ENCODE results near the gene RBM8A.

Gene RBM8A

DNA sequence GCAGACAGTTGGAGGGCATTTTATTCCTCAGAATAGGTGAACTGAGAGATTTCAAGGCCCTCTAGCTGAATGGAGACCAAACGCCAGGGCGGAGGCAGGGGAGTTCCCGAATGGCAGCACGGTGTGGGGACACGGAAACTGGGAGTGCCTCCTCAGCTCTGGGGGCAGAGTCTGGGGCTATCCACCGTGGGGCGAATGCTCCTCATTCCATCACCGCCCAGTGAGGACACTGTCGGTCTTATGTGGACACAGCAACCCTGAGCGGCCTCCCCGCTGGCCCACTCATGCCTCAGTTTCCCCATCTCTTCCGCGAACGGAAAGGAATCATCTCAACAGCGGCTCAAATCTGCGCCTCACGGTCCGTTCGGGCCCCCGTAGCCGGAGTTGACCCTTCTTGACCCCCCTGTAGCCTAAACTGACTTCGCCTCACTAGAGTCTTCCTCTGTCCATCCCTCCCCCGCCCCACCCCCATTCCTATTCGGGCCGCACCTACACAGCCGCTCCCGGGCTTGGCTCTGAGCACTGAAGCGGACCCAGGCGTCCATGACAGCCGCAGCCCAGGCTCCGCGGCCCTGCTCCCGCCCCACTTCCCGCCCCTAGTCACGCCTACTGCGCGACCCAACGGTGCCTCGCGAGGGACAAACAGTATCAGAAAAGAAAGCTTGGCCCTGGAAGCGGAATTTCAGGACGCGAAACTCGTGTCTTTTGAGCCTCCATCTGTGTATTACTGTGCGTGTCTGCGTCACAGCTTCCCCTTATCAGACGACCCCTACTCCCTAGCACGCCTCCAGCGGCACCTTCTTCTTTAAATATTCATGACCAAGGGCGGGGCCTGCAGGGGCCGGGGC, 8.9 kb downstream of the RBM8A start, which contains the start of gene PEX11B:
TSS of gene PEX11B (minus strand) at position 574 of the 848 bp plus-strand sequence. CDS start at position 545, 29 bp downstream.
- Mint-ChIP-seq H3K36me3 (ENCODE audit: low read depth) (peaks cover 23% of the 10 kb centered on the region), H3K9me3 (no peaks in the 10 kb centered on the region), H3K27me3 (ENCODE audit: low read depth) (no peaks in the 10 kb centered on the region), H3K4me3 (peak within 1 kb of the TSS; percentile 93), H3K27ac (peak within 1 kb of the TSS; percentile 97), H3K4me1 (ENCODE audit: low read depth) (peaks cover 34% of the 10 kb centered on the region)
- peak; percentile 86 for DNase-seq (ENCODE audit: low spot score)

DNA sequence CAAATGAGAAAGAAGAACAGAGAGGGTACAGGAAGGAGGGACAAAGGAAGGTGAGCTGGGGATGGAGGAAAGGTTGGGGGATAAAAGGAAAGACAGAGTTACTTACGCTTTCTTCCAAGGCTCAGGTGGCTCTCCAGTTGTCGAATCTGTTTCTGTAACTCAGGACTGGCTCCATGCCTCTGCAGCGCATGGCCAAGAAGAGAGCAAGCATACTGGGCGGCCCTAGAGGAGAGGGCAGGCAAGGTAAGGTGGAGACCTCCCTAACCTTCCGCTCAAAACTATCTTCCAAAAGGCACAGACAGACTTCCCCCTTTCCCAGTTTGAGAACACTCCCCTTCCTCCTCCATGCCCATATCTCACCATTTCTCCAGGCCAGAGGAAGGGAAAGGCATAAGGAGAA, 9.7 kb downstream of the RBM8A start:
- peak overlapping the region; percentile 93 for H3K4me3 Mint-ChIP-seq
- no peaks in the 10 kb centered on the region for H3K9me3 Mint-ChIP-seq
- peak overlapping the region; percentile 97 for H3K27ac Mint-ChIP-seq
- DNase-seq (ENCODE audit: low spot score), result no peak
- H3K4me1 Mint-ChIP-seq (ENCODE audit: low read depth), result peaks cover 34% of the 10 kb centered on the region
- peaks cover 19% of the 10 kb centered on the region for H3K36me3 Mint-ChIP-seq (ENCODE audit: low read depth)
- H3K27me3 Mint-ChIP-seq (ENCODE audit: low read depth), result no peaks in the 10 kb centered on the region

GRCh38 chr1:145916745-145917144, 10.5 kb downstream of the RBM8A start:
- H3K4me3 Mint-ChIP-seq, result peak overlapping the region; percentile 79
- no peak for DNase-seq (ENCODE audit: low spot score)
- peak overlapping the region; percentile 58 for H3K27ac Mint-ChIP-seq
- peaks cover 21% of the 10 kb centered on the region for H3K36me3 Mint-ChIP-seq (ENCODE audit: low read depth)
- H3K4me1 Mint-ChIP-seq (ENCODE audit: low read depth), result peaks cover 34% of the 10 kb centered on the region
- H3K9me3 Mint-ChIP-seq, result no peaks in the 10 kb centered on the region
- H3K27me3 Mint-ChIP-seq (ENCODE audit: low read depth), result no peaks in the 10 kb centered on the region

GRCh38 chr1:145912128-145912641, 15.1 kb downstream of the RBM8A start:
- Mint-ChIP-seq H3K27me3 (ENCODE audit: low read depth) (no peaks in the 10 kb centered on the region), H3K27ac (no peak overlapping the region)

GRCh38 chr1:145908653-145909052, 18.6 kb downstream of the RBM8A start:
- Mint-ChIP-seq H3K4me1 (ENCODE audit: low read depth) (peaks cover 7% of the 10 kb centered on the region), H3K36me3 (ENCODE audit: low read depth) (peaks cover 10% of the 10 kb centered on the region), H3K27me3 (ENCODE audit: low read depth) (no peaks in the 10 kb centered on the region), H3K27ac (no peak overlapping the region), H3K9me3 (no peaks in the 10 kb centered on the region), H3K4me3 (no peak overlapping the region)
- no peak for DNase-seq (ENCODE audit: low spot score)

More at GRCh38 chr1:145912128-145912641, 15.1 kb downstream of the RBM8A start:
- no peak for DNase-seq (ENCODE audit: low spot score)
- peaks cover 26% of the 10 kb centered on the region for H3K36me3 Mint-ChIP-seq (ENCODE audit: low read depth)
- H3K4me3 Mint-ChIP-seq, result no peak overlapping the region
- no peaks in the 10 kb centered on the region for H3K9me3 Mint-ChIP-seq
- H3K4me1 Mint-ChIP-seq (ENCODE audit: low read depth), result peaks cover 14% of the 10 kb centered on the region

DNA sequence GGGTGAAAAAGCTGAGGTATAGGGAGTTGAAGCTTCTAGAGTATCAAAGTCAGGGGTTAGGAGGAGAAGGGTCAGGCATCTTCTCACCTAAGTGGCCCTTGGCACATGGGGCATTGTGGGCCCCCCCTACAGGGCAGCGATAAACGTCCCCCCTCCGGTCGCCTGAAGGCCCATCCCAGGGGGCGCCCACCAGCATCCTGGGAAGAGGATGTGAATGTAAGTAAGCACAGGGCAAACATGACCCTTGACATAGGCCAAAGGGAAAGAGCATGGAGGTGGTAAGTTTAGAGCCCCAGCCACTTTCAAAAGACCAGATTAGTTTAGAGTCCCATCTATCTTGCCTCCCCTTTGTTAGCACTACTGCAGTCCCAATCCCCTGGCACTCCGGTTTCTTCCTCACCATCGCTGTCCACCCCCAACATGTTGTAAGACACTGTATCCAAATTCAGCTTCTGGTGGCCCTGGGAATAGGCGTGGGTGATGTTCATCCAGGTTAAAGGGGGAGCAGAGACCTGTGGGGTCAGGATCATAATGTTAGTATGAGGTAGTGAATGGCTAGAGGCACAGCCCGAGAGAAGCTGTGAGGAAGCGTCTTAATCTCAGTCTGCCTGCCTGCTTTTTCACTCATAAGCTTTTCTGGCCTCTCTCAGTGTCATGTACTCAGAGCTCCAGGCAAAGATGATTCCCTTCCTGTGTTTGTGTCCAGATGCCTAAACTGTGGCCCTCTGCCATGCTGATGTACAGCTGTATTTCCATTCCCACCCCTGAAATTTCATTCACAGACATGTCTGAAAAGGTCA, 20.1 kb downstream of the RBM8A start:
- no peak overlapping the region for H3K27ac Mint-ChIP-seq
- no peak overlapping the region for H3K4me3 Mint-ChIP-seq
- peaks cover 10% of the 10 kb centered on the region for H3K36me3 Mint-ChIP-seq (ENCODE audit: low read depth)
- DNase-seq (ENCODE audit: low spot score), result no peak
- H3K27me3 Mint-ChIP-seq (ENCODE audit: low read depth), result no peaks in the 10 kb centered on the region
- no peaks in the 10 kb centered on the region for H3K9me3 Mint-ChIP-seq
- peaks cover 5% of the 10 kb centered on the region for H3K4me1 Mint-ChIP-seq (ENCODE audit: low read depth)

GRCh38 chr1:145901312-145902021, 25.8 kb downstream of the RBM8A start:
- Mint-ChIP-seq H3K36me3 (ENCODE audit: low read depth) (no peaks in the 10 kb centered on the region), H3K27me3 (ENCODE audit: low read depth) (no peaks in the 10 kb centered on the region), H3K9me3 (no peaks in the 10 kb centered on the region), H3K4me1 (ENCODE audit: low read depth) (no peaks in the 10 kb centered on the region), H3K27ac (no peak overlapping the region), H3K4me3 (no peak overlapping the region)
- DNase-seq (ENCODE audit: low spot score), result no peak

GRCh38 chr1:145898756-145899155, 28.5 kb downstream of the RBM8A start:
- DNase-seq (ENCODE audit: low spot score), result no peak
- no peaks in the 10 kb centered on the region for H3K4me1 Mint-ChIP-seq (ENCODE audit: low read depth)
- H3K4me3 Mint-ChIP-seq, result no peak overlapping the region
- no peaks in the 10 kb centered on the region for H3K27me3 Mint-ChIP-seq (ENCODE audit: low read depth)
- H3K9me3 Mint-ChIP-seq, result no peaks in the 10 kb centered on the region
- no peaks in the 10 kb centered on the region for H3K36me3 Mint-ChIP-seq (ENCODE audit: low read depth)
- no peak overlapping the region for H3K27ac Mint-ChIP-seq

DNA sequence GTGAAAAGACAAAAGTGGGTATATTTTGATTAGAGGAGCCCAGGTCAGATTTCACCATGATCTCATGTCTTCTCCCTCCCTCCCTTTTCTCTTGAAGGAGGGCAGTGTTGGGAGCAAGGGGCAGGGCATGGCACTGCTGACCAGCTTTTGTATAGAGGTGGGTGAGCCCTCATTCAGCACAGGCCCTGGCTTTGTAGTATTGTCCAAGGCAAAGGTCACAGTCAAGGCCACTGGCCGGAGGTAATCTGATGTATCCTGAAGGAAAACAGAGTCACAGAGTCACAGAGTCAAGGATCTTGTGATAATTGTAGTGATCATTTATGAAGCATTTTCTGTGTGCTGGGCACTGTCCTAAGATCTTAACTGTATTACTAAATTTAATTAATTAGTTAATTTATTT, 29.3 kb downstream of the RBM8A start:
- H3K4me1 Mint-ChIP-seq (ENCODE audit: low read depth), result no peaks in the 10 kb centered on the region
- H3K36me3 Mint-ChIP-seq (ENCODE audit: low read depth), result no peaks in the 10 kb centered on the region

DNA sequence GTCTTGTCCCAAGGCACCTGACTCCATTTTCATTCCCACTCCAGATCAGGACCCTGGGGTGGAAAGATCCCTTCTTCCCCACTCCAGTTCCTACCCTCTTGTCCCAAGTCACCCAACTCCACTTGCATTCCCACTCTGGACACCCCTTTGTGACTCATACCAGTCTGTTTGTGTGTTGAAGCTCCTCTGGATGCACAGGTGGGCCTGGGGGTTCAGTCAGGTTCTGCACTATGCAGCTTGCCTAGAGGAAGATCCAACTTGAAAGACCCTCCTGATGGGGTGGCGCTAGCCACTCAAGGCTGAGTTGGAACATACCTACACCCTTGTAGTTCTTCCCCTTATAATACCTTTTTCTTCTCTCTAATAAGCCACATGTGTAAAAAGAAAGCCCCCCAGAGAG, 31.8 kb downstream of the RBM8A start:
- H3K4me3 Mint-ChIP-seq, result no peak overlapping the region
- H3K27me3 Mint-ChIP-seq (ENCODE audit: low read depth), result no peaks in the 10 kb centered on the region
- no peaks in the 10 kb centered on the region for H3K9me3 Mint-ChIP-seq
- H3K27ac Mint-ChIP-seq, result no peak overlapping the region
- H3K4me1 Mint-ChIP-seq (ENCODE audit: low read depth), result peaks cover 5% of the 10 kb centered on the region
- DNase-seq (ENCODE audit: low spot score), result no peak
- H3K36me3 Mint-ChIP-seq (ENCODE audit: low read depth), result no peaks in the 10 kb centered on the region

More for the DNA sequence above, 29.3 kb downstream of the RBM8A start:
- H3K4me3 Mint-ChIP-seq, result no peak overlapping the region
- no peaks in the 10 kb centered on the region for H3K9me3 Mint-ChIP-seq
- H3K27me3 Mint-ChIP-seq (ENCODE audit: low read depth), result no peaks in the 10 kb centered on the region
- DNase-seq (ENCODE audit: low spot score), result no peak
- no peak overlapping the region for H3K27ac Mint-ChIP-seq

DNA sequence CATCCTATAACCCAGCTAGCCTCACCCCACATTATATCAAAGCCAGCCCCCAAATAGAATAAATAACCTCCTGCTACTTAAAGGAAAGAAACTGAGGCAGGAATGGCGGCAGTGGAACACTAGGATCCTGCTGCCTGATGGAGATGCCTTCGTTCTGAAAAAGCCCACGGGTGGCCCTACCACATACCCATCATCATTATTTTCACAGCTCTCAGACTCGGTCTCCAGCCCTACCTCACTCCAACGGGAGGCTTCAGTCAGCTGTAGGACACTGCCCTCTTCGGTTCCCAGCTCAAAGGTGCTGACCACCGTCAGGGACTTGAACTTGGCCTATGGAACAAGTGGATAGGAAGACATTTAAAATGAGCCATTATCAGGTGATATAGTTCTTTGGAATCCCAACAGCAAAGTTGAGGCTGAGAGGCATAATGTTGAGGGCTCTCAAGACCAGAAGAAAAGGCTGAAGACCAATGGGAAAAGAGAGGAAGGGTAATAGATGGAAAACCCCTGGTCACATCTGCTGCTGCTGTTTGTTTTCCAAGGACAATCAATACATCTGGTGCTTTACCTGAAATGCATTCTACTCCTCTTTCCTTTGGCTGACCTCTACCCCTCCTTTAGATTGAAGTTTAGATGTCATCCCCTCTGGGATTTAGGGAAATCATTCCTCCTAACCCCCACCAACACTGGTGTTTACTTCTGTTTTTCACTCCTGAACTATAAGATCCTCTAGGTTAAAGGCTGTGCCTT, 33.8 kb downstream of the RBM8A start:
- Mint-ChIP-seq H3K9me3 (no peaks in the 10 kb centered on the region), H3K36me3 (ENCODE audit: low read depth) (no peaks in the 10 kb centered on the region), H3K4me1 (ENCODE audit: low read depth) (peaks cover 5% of the 10 kb centered on the region), H3K4me3 (no peak overlapping the region), H3K27me3 (ENCODE audit: low read depth) (no peaks in the 10 kb centered on the region), H3K27ac (no peak overlapping the region)
- DNase-seq (ENCODE audit: low spot score), result no peak

DNA sequence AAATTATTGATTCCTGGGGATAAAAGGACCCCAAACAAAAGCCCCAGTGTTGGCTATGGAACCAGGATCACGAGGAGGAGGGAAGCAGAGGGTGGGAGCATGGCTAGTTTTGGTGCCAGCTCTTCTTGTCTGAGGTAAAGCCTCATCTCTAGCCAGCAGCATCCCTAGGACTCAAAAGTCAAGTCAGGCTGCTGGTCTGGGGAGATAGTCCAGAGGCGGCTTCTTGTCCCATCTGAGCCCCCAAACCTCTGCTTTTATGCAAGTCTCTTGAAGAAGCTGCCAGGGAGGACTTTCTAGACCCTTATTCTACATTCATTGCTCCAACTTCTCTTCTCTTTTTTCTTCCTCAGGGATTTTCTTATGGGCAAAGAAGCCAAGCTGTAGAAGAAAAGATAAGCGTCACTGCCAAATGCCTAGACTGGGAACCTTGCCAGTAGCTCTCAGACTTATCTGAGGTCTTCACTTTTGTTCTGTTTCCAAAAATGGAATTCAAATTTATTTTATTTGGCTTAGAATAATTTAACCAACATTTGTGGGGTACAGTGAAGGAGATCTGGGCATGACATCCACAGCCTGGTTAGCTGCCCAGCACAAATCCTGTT, 34.7 kb downstream of the RBM8A start:
- H3K9me3 Mint-ChIP-seq, result no peaks in the 10 kb centered on the region
- no peak for DNase-seq (ENCODE audit: low spot score)
- H3K4me3 Mint-ChIP-seq, result no peak overlapping the region
- H3K36me3 Mint-ChIP-seq (ENCODE audit: low read depth), result no peaks in the 10 kb centered on the region
- peaks cover 5% of the 10 kb centered on the region for H3K4me1 Mint-ChIP-seq (ENCODE audit: low read depth)
- no peaks in the 10 kb centered on the region for H3K27me3 Mint-ChIP-seq (ENCODE audit: low read depth)
- no peak overlapping the region for H3K27ac Mint-ChIP-seq
